BLaER1 (cell line): ENCODE data around the gene CSNK1A1.
"Not testable (repeated sequence)": the region's sequence is repeated elsewhere in the genome, so short reads cannot be mapped to it uniquely, and the experiment has no call there.

ENCODE experiments used
- H3K27ac ChIP-seq: shearing (Covaris generic); formaldehyde crosslinking; 2 replicates; pipeline ENCODE4 v1.8.1; 2022
- H3K27me3 ChIP-seq: shearing (Covaris generic); formaldehyde crosslinking; 2 replicates; pipeline ENCODE4 v1.8.1; 2022
- H3K36me3 ChIP-seq: shearing (Covaris generic); formaldehyde crosslinking; 2 replicates; pipeline ENCODE4 v1.8.1; 2022
- H3K4me1 ChIP-seq: shearing (Covaris generic); formaldehyde crosslinking; 2 replicates; pipeline ENCODE4 v1.8.1; 2022
- H3K4me2 ChIP-seq: shearing (Covaris generic); formaldehyde crosslinking; 2 replicates; pipeline ENCODE4 v1.8.1; 2022
- H3K4me3 ChIP-seq: shearing (Covaris generic); formaldehyde crosslinking; 2 replicates; pipeline ENCODE4 v1.8.1; 2022
- H3K9ac ChIP-seq: shearing (Covaris generic); formaldehyde crosslinking; 2 replicates; pipeline ENCODE4 v1.8.1; 2022
- H3K9me3 ChIP-seq: shearing (Covaris generic); formaldehyde crosslinking; 2 replicates; pipeline ENCODE4 v1.8.1; 2022
- H4K20me1 ChIP-seq: shearing (Covaris generic); formaldehyde crosslinking; 2 replicates; pipeline ENCODE4 v1.8.1; 2022
- Cebpa-rat ChIP-seq: shearing (Covaris generic); IDR thresholded peaks from 2 replicates; pipeline ENCODE4 v1.8.1; 2022

CSNK1A1 gene

DNA sequence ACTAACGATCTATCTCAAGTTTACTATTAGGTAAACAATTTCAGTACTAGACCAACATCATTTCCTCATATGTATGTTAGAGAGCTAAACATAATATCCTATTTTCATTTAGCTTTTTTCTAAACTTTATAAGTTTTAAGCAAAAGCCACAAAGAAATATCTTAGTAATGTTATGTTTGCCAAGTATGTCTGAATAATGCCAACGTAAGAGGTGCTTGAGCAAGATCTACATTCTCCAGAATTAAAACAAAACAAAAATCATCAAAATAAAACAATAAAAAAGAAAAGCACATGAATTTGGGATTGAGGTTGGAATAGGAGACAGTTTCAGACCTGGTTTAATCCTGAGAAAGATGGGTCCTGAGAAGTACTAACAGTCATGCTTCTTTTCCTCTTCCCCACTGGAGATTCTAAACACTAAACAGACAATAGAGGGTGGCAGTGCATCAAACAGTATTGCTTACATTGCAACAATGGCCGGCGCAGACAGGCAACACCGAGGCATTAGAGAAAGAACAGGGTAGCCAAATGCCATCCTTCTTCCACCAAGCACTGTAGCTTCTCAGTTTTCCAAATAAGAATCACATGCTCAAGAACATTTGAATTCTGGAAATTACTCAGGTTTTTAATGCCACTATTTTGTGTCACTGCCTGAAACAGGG, 33.6 kb downstream of the CSNK1A1 start:
- H3K4me2 ChIP-seq = no peak overlapping the region
- H3K9ac ChIP-seq = no peak overlapping the region
- H3K36me3 ChIP-seq = peaks cover 73% of the 10 kb centered on the region

GRCh38 chr5:149514512-149514911, 36.7 kb downstream of the CSNK1A1 start:
- Histone ChIP-seq H3K27me3 (no peaks in the 10 kb centered on the region), H3K27ac (no peak overlapping the region), H3K9ac (no peak overlapping the region), H3K4me2 (no peak overlapping the region), H3K36me3 (peaks cover 72% of the 10 kb centered on the region), H4K20me1 (peaks cover 93% of the 10 kb centered on the region), H3K4me3 (no peak overlapping the region), H3K9me3 (no peaks in the 10 kb centered on the region), H3K4me1 (peaks cover 14% of the 10 kb centered on the region)
- no peak for TF ChIP-seq Cebpa-rat

More for the DNA sequence above, 33.6 kb downstream of the CSNK1A1 start:
- Histone ChIP-seq H4K20me1 (peaks cover 100% of the 10 kb centered on the region), H3K27ac (no peak overlapping the region), H3K27me3 (no peaks in the 10 kb centered on the region), H3K4me3 (no peak overlapping the region), H3K4me1 (peaks cover 18% of the 10 kb centered on the region), H3K9me3 (no peaks in the 10 kb centered on the region)
- TF ChIP-seq Cebpa-rat = no peak

- H3K9me3 ChIP-seq, H3K27ac ChIP-seq, H3K4me3 ChIP-seq, H3K9ac ChIP-seq, H3K27me3 ChIP-seq, H3K4me2 ChIP-seq, H3K4me1 ChIP-seq: not testable (repeated sequence)
- Histone ChIP-seq H3K36me3 (peaks cover 74% of the 10 kb centered on the region), H4K20me1 (peaks cover 88% of the 10 kb centered on the region)
Measured at GRCh38 chr5:149513372-149513947, 37.8 kb downstream of the CSNK1A1 start.

DNA sequence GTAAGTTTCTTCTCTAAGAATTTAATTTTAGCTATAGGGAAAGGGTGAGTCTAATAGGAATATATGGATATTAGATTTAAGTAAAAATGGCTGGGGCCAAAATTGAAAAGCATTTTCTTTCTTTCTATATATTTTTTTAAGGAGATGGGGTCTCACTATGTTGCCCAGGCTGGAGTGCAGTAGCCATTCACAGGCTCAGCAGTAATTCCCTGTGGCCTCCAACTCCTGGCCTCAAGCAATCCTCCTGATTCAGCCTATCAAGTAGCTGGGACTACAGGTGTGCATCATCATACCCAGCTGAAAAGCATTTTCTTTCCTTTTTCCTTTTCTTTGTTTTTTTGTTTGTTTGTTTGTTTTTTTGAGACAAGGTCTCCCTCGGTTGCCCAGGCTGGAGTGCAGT, 41.1 kb downstream of the CSNK1A1 start:
- Histone ChIP-seq H3K27me3 (no peaks in the 10 kb centered on the region), H3K36me3 (peaks cover 87% of the 10 kb centered on the region), H3K9ac (no peak overlapping the region), H4K20me1 (peaks cover 82% of the 10 kb centered on the region), H3K9me3 (no peaks in the 10 kb centered on the region), H3K4me2 (no peak overlapping the region), H3K27ac (no peak overlapping the region), H3K4me1 (no peaks in the 10 kb centered on the region), H3K4me3 (no peak overlapping the region)
- no peak for TF ChIP-seq Cebpa-rat

DNA sequence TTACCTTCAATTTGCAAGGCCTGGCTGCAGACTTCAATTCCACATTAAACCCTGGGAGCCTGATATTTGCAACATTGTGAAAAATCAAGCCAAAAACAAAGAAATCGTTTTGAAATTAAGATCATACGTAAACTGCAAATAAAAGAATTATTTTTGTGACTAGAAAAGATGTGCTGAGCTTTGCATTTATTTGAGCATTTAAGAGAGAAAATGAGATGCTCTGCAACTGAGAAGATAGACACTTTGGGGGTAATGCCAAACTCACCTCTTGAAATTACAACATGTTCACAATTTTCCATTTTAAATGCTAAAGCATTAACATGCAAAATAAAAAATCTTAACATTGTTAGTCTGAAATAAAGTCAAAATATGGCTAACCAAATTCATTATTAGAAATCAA, 46.6 kb downstream of the CSNK1A1 start:
- Histone ChIP-seq H3K4me1 (no peaks in the 10 kb centered on the region), H3K36me3 (peaks cover 95% of the 10 kb centered on the region), H3K27ac (no peak overlapping the region), H3K9ac (no peak overlapping the region), H4K20me1 (peaks cover 41% of the 10 kb centered on the region; the same call in 1 of the 2 replicates), H3K27me3 (no peaks in the 10 kb centered on the region), H3K9me3 (no peaks in the 10 kb centered on the region), H3K4me3 (no peak overlapping the region), H3K4me2 (no peak overlapping the region)
- no peak for TF ChIP-seq Cebpa-rat

- Histone ChIP-seq H3K9me3 (no peaks in the 10 kb centered on the region), H3K9ac (no peak overlapping the region), H3K4me1 (no peaks in the 10 kb centered on the region), H3K27ac (no peak overlapping the region), H4K20me1 (peaks cover 32% of the 10 kb centered on the region; the same call in 1 of the 2 replicates), H3K4me3 (no peak overlapping the region), H3K27me3 (no peaks in the 10 kb centered on the region), H3K36me3 (peaks cover 94% of the 10 kb centered on the region), H3K4me2 (no peak overlapping the region)
- no peak for TF ChIP-seq Cebpa-rat
Measured at GRCh38 chr5:149503006-149503405, 48.2 kb downstream of the CSNK1A1 start.

DNA sequence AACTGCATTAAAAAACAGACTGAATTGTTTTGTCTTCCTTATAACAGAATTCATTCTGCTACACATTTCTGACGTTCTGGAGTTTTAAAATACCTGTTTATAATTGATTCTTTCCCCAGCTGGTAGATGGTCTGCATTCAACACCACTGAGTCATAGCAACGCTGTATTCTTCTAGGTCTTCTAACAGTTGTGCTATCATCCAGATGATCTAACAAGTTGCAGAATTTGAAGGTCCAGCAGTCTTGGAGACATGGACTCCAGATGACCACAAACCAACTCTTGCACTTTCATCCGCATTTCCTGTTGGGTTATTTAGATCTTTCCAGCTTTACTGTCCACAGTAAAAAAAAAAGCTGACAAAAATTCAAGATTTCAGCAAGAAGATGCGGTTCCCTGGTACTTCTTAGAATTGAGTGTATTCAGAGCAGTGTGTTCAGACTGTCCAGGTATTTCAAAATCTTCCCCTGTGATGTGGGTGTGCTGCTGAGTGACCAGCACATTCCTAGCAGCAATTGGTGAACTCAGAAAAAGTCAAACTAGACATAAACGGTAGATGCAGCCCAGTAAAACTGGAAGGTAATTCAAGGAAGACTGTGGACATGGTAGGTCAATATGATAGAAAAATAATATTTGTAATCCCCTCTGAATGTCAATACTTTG, 50.2 kb downstream of the CSNK1A1 start:
- Histone ChIP-seq H3K27me3 (no peaks in the 10 kb centered on the region), H3K27ac (no peak overlapping the region), H3K4me1 (no peaks in the 10 kb centered on the region), H3K4me3 (no peak overlapping the region), H3K9me3 (no peaks in the 10 kb centered on the region), H3K36me3 (peaks cover 92% of the 10 kb centered on the region), H3K4me2 (no peak overlapping the region), H3K9ac (no peak overlapping the region), H4K20me1 (peaks cover 25% of the 10 kb centered on the region; the same call in 1 of the 2 replicates)
- no peak for TF ChIP-seq Cebpa-rat

- Histone ChIP-seq H3K9ac (no peak overlapping the region), H3K4me1 (no peaks in the 10 kb centered on the region), H4K20me1 (peaks cover 10% of the 10 kb centered on the region; the same call in 1 of the 2 replicates), H3K36me3 (peaks cover 89% of the 10 kb centered on the region), H3K9me3 (no peaks in the 10 kb centered on the region), H3K4me3 (no peak overlapping the region), H3K27me3 (no peaks in the 10 kb centered on the region), H3K27ac (no peak overlapping the region), H3K4me2 (no peak overlapping the region)
- no peak for TF ChIP-seq Cebpa-rat
Measured at GRCh38 chr5:149498724-149499336, 52.4 kb downstream of the CSNK1A1 start.

GRCh38 chr5:149497357-149497756, 53.9 kb downstream of the CSNK1A1 start:
- no peaks in the 10 kb centered on the region for H3K9me3 ChIP-seq
- no peaks in the 10 kb centered on the region for H3K4me1 ChIP-seq
- TF ChIP-seq Cebpa-rat = no peak
- no peaks in the 10 kb centered on the region for H3K27me3 ChIP-seq
- H3K36me3 ChIP-seq = peaks cover 85% of the 10 kb centered on the region
- H3K4me2 ChIP-seq = no peak overlapping the region
- peaks cover 8% of the 10 kb centered on the region; the same call in 1 of the 2 replicates for H4K20me1 ChIP-seq
- H3K9ac ChIP-seq = no peak overlapping the region
- no peak overlapping the region for H3K27ac ChIP-seq
- H3K4me3 ChIP-seq = no peak overlapping the region

GRCh38 chr5:149496917-149497316, 54.3 kb downstream of the CSNK1A1 start:
- Histone ChIP-seq H3K9ac (no peak overlapping the region), H3K4me3 (no peak overlapping the region), H3K9me3 (no peaks in the 10 kb centered on the region), H3K4me2 (no peak overlapping the region), H3K4me1 (no peaks in the 10 kb centered on the region), H3K27me3 (no peaks in the 10 kb centered on the region), H4K20me1 (peaks cover 8% of the 10 kb centered on the region; the same call in 1 of the 2 replicates), H3K27ac (no peak overlapping the region), H3K36me3 (peaks cover 82% of the 10 kb centered on the region)
- TF ChIP-seq Cebpa-rat = no peak
